Subcutaneous abdominal adipose tissue (tissue), 5 donors: ENCODE results near the gene ZC3H10.
"Not testable (repeated sequence)": the region's sequence is repeated elsewhere in the genome, so short reads cannot be mapped to it uniquely, and the experiment has no call there.

Experiments
- H3K27ac ChIP-seq: one replicate; pipeline ENCODE4 v1.7.0; 2013; ENCODE audit warnings: low read depth, mild to moderate bottlenecking, inconsistent platforms, low read length, moderate library complexity
- H3K27me3 ChIP-seq, 5 donors: one replicate each; pipeline ENCODE4 v1.7.0; 2013; ENCODE audit warnings: low read length in 5 of 5, inconsistent platforms in 1 of 5; ENCODE audit not compliant: control insufficient read depth in 5 of 5, insufficient read depth in 4 of 5
- H3K36me3 ChIP-seq, 5 donors: one replicate each; pipeline ENCODE4 v1.7.0; 2013; ENCODE audit warnings: low read length in 5 of 5; ENCODE audit not compliant: control insufficient read depth in 5 of 5, insufficient read depth in 5 of 5
- H3K4me1 ChIP-seq, 5 donors: one replicate each; pipeline ENCODE4 v1.7.0; 2013; ENCODE audit warnings: low read length in 5 of 5, mild to moderate bottlenecking in 3 of 5, moderate library complexity in 1 of 5; ENCODE audit not compliant: control insufficient read depth in 5 of 5, insufficient read depth in 5 of 5
- H3K4me3 ChIP-seq, 5 donors: one replicate each; pipeline ENCODE4 v1.7.0; 2013; ENCODE audit warnings: low read length in 5 of 5, low read depth in 1 of 5
- H3K9ac ChIP-seq, 5 donors: one replicate each; pipeline ENCODE4 v1.7.0; 2013; ENCODE audit warnings: low read length in 5 of 5, mild to moderate bottlenecking in 4 of 5, moderate library complexity in 3 of 5
- H3K9me3 ChIP-seq, 5 donors: one replicate each; pipeline ENCODE4 v1.7.0; 2013; ENCODE audit warnings: low read length in 5 of 5; ENCODE audit not compliant: control insufficient read depth in 5 of 5
- donor health status: healthy.
- donor health status: healthy.
- donor health status: healthy.
- donor health status: healthy.
- donor health status: healthy.

The ZC3H10 gene

GRCh38 chr12:56114084-56114483 lies 4.0 kb upstream of the ZC3H10 start:
- H3K4me1 ChIP-seq, result peaks cover 9 to 27% (median 23%) of the 10 kb centered on the region in 5 donors
- H3K27me3 ChIP-seq, result no peaks in the 10 kb centered on the region
- H3K9ac ChIP-seq, result no peak overlapping the region
- no peak overlapping the region for H3K4me3 ChIP-seq
- peaks cover 24 to 51% (median 40%) of the 10 kb centered on the region in 5 donors for H3K36me3 ChIP-seq
- no peak overlapping the region for H3K27ac ChIP-seq
- no peaks in the 10 kb centered on the region for H3K9me3 ChIP-seq

GRCh38 chr12:56115329-56115728 lies 2.7 kb upstream of the ZC3H10 start:
- H3K9ac ChIP-seq, result peak overlapping the region in 3 of 5 donors; percentile 81 to 95 (median 88)
- H3K4me1 ChIP-seq, result peaks cover 13 to 39% (median 36%) of the 10 kb centered on the region in 5 donors
- H3K36me3 ChIP-seq, result peaks cover 21 to 42% (median 29%) of the 10 kb centered on the region in 5 donors

DNA sequence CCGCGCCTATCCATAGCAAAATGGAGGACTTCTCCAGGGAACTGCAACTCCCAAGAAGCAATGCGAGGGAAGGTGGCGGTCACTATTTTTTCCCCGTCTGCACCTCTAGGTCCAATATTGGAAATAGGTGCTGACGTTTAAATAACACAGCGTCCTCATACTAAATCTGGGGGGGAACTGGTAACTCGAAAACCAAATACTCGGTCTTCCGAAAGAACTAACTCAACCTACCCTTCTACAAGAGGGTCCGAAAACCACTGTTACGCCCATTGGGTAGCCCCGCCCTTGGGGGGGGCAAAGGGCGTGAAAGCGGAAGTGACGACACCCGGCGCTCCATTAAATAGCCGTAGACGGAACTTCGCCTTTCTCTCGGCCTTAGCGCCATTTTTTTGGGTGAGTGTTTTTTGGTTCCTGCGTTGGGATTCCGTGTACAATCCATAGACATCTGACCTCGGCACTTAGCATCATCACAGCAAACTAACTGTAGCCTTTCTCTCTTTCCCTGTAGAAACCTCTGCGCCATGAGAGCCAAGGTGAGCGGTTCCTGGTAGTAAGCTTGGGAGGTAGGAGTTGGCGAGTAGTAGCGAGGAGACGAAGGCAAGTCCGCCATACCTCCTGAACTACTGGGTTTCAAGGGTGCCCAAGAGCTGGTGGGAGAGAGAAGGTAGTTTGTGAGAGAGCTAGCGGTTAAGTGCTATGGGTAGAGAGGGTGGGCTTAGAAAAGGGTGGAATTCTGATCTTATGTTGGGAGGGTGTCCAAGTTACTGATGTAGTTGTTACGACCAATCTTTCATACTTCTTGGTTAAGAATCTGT lies 1.6 kb upstream of the ZC3H10 start, which contains the start of gene RPL41:
Gene RPL41 (plus strand): TSS at position 367 of the 815 bp plus-strand sequence.
- Histone ChIP-seq H3K27ac (peak within 1 kb of the TSS; percentile 88), H3K4me1 (peaks cover 13 to 39% (median 36%) of the 10 kb centered on the region in 5 donors), H3K9ac (peak within 1 kb of the TSS; percentile 81 to 95 (median 88)), H3K4me3 (peak within 1 kb of the TSS; percentile 77 to 100 (median 91)), H3K9me3 (no peaks in the 10 kb centered on the region), H3K36me3 (peaks cover 10 to 43% (median 29%) of the 10 kb centered on the region in 5 donors), H3K27me3 (no peaks in the 10 kb centered on the region)

More at GRCh38 chr12:56115329-56115728, 2.7 kb upstream of the ZC3H10 start:
- Histone ChIP-seq H3K27ac (peak overlapping the region; percentile 88), H3K4me3 (peak overlapping the region; percentile 77 to 100 (median 91)), H3K27me3 (no peaks in the 10 kb centered on the region), H3K9me3 (no peaks in the 10 kb centered on the region)

- H3K9ac ChIP-seq, result peak overlapping the region; percentile 84 to 95 (median 88)
- not testable (repeated sequence) for H3K27me3 ChIP-seq, H3K9me3 ChIP-seq
- peak overlapping the region; percentile 77 to 100 (median 91) for H3K4me3 ChIP-seq
- peak overlapping the region; percentile 88 for H3K27ac ChIP-seq
- peaks cover 10 to 44% (median 29%) of the 10 kb centered on the region in 5 donors for H3K36me3 ChIP-seq
- peaks cover 13 to 39% (median 36%) of the 10 kb centered on the region in 5 donors for H3K4me1 ChIP-seq
Measured at GRCh38 chr12:56117082-56117706, 872 bp upstream of the ZC3H10 start.

GRCh38 chr12:56118688-56119357 lies 757 bp downstream of the ZC3H10 start:
- peak overlapping the region; percentile 79 to 97 (median 80) for H3K4me3 ChIP-seq
- H3K9ac ChIP-seq, result peak overlapping the region; percentile 1 to 86 (median 84)
- no peaks in the 10 kb centered on the region for H3K27me3 ChIP-seq
- H3K27ac ChIP-seq, result peak overlapping the region; percentile 88
- H3K36me3 ChIP-seq, result peaks cover 5 to 31% (median 18%) of the 10 kb centered on the region in 5 donors
- no peaks in the 10 kb centered on the region for H3K9me3 ChIP-seq
- H3K4me1 ChIP-seq, result peaks cover 16 to 49% (median 36%) of the 10 kb centered on the region in 5 donors

DNA sequence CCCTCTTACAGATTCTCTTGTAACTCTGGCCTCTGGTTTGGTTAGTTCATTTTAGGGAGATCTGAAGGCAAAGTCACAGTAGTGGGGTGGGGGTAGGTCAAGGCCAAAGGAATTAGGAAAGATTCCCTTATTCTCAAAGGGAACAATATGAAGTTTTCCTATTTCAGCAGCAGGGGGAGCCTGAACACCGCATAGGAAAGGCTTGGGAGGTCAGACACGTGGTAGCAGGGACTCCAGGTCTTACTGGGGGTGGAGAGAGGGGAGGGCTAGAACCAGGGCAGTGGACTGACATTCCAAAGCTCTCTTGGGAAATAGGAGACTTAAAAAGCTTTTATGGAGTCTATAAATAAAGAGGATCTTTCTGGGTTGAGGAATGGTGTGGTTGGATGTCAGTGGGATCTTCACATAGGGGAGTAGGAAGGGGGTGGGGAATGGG lies 1.3 kb downstream of the ZC3H10 start:
- Histone ChIP-seq H3K4me1 (peaks cover 16 to 53% (median 36%) of the 10 kb centered on the region in 5 donors), H3K9ac (peak overlapping the region in 3 of 5 donors; percentile 77 to 86 (median 83)), H3K4me3 (peak overlapping the region in 3 of 5 donors; percentile 6 to 82 (median 80)), H3K9me3 (no peaks in the 10 kb centered on the region), H3K27me3 (no peaks in the 10 kb centered on the region), H3K27ac (peak overlapping the region; percentile 88), H3K36me3 (peaks cover 0 to 28% (median 17%) of the 10 kb centered on the region in 5 donors)

- Histone ChIP-seq H3K4me3 (peak overlapping the region in 1 of 5 donors; percentile 6), H3K27ac (peak overlapping the region; percentile 88), H3K4me1 (peaks cover 16 to 59% (median 44%) of the 10 kb centered on the region in 5 donors), H3K9me3 (no peaks in the 10 kb centered on the region), H3K9ac (peak overlapping the region in 3 of 5 donors; percentile 34 to 86 (median 77)), H3K27me3 (no peaks in the 10 kb centered on the region), H3K36me3 (peaks cover 0 to 28% (median 17%) of the 10 kb centered on the region in 5 donors)
Measured at GRCh38 chr12:56120158-56120846, 2.2 kb downstream of the ZC3H10 start.

DNA sequence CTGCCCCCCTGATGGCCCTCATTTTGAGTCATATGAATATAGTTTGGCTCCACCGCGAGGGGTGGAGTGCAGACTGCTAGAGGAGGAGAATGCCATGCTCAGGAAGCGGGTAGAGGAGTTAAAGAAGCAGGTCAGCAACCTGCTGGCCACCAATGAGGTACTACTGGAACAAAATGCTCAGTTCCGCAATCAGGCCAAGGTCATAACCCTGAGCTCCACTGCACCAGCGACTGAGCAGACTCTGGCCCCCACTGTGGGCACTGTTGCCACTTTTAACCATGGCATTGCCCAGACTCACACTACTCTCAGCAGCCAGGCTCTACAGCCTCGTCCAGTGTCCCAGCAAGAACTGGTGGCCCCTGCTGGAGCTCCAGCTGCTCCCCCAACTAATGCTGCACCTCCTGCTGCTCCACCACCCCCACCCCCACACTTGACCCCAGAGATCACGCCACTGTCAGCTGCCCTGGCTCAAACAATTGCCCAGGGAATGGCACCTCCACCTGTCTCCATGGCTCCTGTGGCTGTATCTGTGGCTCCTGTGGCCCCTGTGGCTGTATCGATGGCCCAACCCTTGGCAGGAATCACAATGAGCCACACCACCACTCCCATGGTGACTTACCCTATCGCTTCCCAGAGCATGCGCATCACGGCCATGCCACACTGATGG lies 3.3 kb downstream of the ZC3H10 start:
- Histone ChIP-seq H3K9ac (no peak overlapping the region), H3K27ac (no peak overlapping the region), H3K36me3 (peaks cover 0 to 28% (median 17%) of the 10 kb centered on the region in 5 donors), H3K27me3 (no peaks in the 10 kb centered on the region), H3K4me1 (peaks cover 16 to 67% (median 51%) of the 10 kb centered on the region in 5 donors), H3K4me3 (no peak overlapping the region), H3K9me3 (no peaks in the 10 kb centered on the region)

GRCh38 chr12:56122637-56123036 lies 4.6 kb downstream of the ZC3H10 start:
- H3K36me3 ChIP-seq, result peaks cover 0 to 28% (median 17%) of the 10 kb centered on the region in 5 donors
- no peaks in the 10 kb centered on the region for H3K27me3 ChIP-seq
- peaks cover 28 to 73% (median 57%) of the 10 kb centered on the region in 5 donors for H3K4me1 ChIP-seq
- H3K27ac ChIP-seq, result peak overlapping the region; percentile 51
- no peaks in the 10 kb centered on the region for H3K9me3 ChIP-seq
- peak overlapping the region in 2 of 5 donors; percentile 25 to 36 for H3K9ac ChIP-seq
- H3K4me3 ChIP-seq, result no peak overlapping the region
